Measurements from ENCODE around the gene LRP1-AS. TPM values are rescaled to one million over a fixed set of nuclear protein-coding genes. Genes with fewer than 3 reads are reported as not detected.

The LRP1-AS gene
- total and polyA plus RNA-seq, 2 experiments from 2014 or later: not detected

DNA sequence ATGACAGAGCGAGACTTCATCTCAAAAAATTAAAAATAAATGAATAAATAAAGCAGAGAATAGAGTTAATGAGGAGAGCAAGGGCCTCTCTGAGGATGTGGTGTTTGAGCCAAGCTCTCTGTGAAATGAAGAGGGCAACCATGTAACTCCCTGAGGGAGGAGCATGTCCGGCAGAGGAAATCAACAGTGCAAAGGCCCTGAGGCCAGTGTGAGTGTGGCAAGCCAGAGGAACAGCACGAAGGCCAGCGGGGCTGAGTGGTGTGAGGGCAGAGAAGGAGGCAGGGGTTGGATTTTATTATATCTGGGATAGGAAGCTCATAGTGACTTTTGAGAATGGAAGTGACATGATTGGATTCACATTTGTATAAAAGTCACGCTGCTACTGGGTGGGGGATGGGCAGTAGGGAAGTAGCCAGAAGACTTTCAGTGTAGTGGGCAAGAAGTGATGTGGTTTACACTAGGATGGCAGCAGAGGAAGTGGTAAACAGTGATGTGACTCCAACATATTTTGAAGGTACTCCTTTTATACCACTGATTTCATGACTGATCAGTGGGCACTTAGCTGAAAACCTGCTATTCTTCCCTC lies 10.3 kb upstream of the LRP1-AS start:
- H3K4me3 ChIP-seq: no peak overlapping the region
- TF ChIP-seq, protein P1, sequence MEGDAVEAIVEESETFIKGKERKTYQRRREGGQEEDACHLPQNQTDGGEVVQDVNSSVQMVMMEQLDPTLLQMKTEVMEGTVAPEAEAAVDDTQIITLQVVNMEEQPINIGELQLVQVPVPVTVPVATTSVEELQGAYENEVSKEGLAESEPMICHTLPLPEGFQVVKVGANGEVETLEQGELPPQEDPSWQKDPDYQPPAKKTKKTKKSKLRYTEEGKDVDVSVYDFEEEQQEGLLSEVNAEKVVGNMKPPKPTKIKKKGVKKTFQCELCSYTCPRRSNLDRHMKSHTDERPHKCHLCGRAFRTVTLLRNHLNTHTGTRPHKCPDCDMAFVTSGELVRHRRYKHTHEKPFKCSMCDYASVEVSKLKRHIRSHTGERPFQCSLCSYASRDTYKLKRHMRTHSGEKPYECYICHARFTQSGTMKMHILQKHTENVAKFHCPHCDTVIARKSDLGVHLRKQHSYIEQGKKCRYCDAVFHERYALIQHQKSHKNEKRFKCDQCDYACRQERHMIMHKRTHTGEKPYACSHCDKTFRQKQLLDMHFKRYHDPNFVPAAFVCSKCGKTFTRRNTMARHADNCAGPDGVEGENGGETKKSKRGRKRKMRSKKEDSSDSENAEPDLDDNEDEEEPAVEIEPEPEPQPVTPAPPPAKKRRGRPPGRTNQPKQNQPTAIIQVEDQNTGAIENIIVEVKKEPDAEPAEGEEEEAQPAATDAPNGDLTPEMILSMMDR (IDR thresholded peaks at IDR 0.05; ENCODE audit: low read depth, low read length): no peak
- no peaks in the 10 kb centered on the region for H3K27me3 ChIP-seq
- H3K36me3 ChIP-seq: peaks cover 28% of the 10 kb centered on the region
- no peak for DNase-seq (ENCODE audit: low read depth in 1 of 2, low spot score in 1 of 2)
- no peaks in the 10 kb centered on the region for H3K4me1 ChIP-seq (ENCODE audit: low read depth)
- H3K27ac ChIP-seq: no peak overlapping the region
- no peaks in the 10 kb centered on the region for H3K9me3 ChIP-seq (ENCODE audit: low read depth)

DNA sequence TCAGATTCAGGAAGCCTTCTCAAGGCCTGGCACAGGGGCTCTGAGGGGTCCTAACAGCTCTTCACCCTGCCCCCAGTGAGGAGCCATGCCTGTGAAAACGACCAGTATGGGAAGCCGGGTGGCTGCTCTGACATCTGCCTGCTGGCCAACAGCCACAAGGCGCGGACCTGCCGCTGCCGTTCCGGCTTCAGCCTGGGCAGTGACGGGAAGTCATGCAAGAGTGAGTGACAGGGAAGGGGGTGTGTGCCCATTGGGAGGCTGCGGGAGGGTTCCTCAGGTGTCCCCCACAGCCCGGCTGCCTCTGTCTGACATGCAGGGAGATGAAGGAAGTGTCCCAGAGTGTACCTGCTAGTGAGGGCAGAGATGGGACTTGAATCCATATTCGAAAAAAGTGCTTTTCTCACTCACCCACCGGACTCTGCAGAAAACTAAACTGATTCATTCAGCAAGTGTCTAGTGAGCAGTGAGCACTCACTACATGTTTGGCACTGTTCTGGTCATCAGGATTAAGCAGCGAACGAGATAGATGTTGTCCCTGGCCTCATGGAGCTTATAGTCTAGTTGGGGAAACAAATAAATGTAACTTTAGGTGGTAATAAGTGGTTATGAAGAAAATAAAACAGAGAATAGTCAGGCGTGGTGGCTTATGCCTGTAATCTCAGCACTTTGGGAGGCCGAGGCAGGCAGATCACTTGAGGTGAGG lies 9.4 kb upstream of the LRP1-AS start:
- peaks cover 25% of the 10 kb centered on the region for H3K36me3 ChIP-seq
- H3K4me1 ChIP-seq (ENCODE audit: low read depth): no peaks in the 10 kb centered on the region
- no peak overlapping the region for H3K27ac ChIP-seq
- TF ChIP-seq, protein P1 (IDR thresholded peaks at IDR 0.05; ENCODE audit: low read depth, low read length): no peak
- H3K27me3 ChIP-seq: no peaks in the 10 kb centered on the region
- no peak overlapping the region for H3K4me3 ChIP-seq
- H3K9me3 ChIP-seq (ENCODE audit: low read depth): no peaks in the 10 kb centered on the region
- no peak for DNase-seq (ENCODE audit: low read depth in 1 of 2, low spot score in 1 of 2)

DNA sequence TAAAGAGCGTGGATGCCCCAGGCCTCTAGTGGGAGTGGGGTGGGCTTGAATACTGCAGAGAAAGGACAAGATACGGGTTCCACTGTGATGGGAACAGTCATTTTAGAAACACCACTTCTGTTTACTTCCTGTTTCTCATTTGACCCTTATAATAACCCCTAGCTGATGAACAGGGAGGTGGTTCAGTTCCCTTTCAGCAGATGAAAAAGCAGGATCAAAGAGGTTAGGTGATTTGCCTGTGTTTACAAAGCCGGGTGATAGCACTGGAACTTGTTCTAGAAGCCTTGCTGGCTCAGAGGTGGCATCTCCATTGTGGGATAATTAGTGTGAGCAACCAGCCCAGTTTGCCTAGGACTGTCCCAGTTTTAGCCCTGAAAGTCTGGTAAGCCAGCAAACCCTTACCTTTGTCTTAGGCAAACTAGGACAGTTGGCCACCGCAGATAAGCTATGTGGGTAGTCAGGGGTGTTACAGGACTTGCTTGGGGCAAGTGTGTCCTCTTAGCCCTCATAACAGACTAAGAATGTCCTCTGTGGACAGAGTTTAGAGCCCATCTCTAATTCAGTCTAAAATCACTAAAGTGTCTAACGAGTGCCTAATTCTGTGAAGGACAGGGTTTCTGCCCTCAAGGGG lies 7.5 kb upstream of the LRP1-AS start:
- Histone ChIP-seq H3K36me3 (peaks cover 25% of the 10 kb centered on the region), H3K27ac (no peak overlapping the region), H3K9me3 (ENCODE audit: low read depth) (no peaks in the 10 kb centered on the region), H3K27me3 (no peaks in the 10 kb centered on the region), H3K4me1 (ENCODE audit: low read depth) (no peaks in the 10 kb centered on the region), H3K4me3 (no peak overlapping the region)
- no peak for DNase-seq (ENCODE audit: low read depth in 1 of 2, low spot score in 1 of 2)
- TF ChIP-seq, protein P1 (IDR thresholded peaks at IDR 0.05; ENCODE audit: low read depth, low read length): no peak

DNA sequence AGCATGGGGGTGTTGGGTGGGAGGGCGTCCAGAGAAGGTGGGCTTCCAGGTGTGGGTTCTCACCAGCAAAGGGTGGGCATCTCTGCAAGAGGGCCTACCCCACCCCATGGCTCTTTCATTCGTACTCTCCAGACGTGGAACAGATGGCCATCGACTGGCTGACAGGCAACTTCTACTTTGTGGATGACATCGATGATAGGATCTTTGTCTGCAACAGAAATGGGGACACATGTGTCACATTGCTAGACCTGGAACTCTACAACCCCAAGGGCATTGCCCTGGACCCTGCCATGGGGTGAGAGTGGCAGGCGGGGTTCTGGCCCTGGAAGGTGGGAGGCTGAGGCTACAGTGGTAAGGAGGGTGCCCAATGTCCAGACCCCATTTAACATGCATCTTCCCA lies 6.7 kb upstream of the LRP1-AS start:
- Histone ChIP-seq H3K36me3 (peaks cover 25% of the 10 kb centered on the region), H3K4me1 (ENCODE audit: low read depth) (no peaks in the 10 kb centered on the region)
- TF ChIP-seq, protein P1 (IDR thresholded peaks at IDR 0.05; ENCODE audit: low read depth, low read length): no peak

DNA sequence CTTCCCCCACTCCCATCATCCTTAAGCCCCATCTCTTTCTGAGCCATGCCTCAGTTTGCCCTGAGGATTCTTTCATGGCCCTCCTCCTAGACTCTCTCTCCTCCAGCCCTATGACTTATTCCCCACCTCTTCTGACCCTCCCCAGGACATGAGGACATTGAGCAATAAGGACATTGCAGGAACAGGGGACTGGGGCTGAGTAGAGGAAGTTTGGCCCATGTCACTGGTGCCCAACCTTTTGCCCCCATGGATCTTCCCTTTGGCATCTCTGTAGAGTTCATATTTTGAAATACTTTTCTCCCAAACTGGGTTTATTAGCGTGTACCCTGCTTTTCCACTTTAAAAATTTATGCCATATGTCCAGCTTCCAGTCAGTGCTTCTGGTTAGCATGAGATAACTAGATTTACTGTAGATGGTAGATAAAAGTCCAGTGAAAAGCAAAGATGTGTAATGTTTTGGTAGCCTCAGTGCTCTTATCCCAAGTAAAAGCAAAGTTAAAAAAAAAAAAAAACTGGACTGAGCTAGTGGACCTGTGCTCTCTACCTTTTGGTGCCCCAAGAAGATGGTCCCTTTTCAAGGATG lies 6.1 kb upstream of the LRP1-AS start:
- TF ChIP-seq, protein P1 (IDR thresholded peaks at IDR 0.05; ENCODE audit: low read depth, low read length): no peak
- Histone ChIP-seq H3K9me3 (ENCODE audit: low read depth) (no peaks in the 10 kb centered on the region), H3K36me3 (peaks cover 22% of the 10 kb centered on the region), H3K27me3 (no peaks in the 10 kb centered on the region), H3K4me3 (no peak overlapping the region), H3K27ac (no peak overlapping the region), H3K4me1 (ENCODE audit: low read depth) (no peaks in the 10 kb centered on the region)
- DNase-seq (ENCODE audit: low read depth in 1 of 2, low spot score in 1 of 2): no peak

More for the DNA sequence above, 6.7 kb upstream of the LRP1-AS start:
- no peak for DNase-seq (ENCODE audit: low read depth in 1 of 2, low spot score in 1 of 2)
- no peak overlapping the region for H3K27ac ChIP-seq
- H3K27me3 ChIP-seq: no peaks in the 10 kb centered on the region
- no peak overlapping the region for H3K4me3 ChIP-seq
- no peaks in the 10 kb centered on the region for H3K9me3 ChIP-seq (ENCODE audit: low read depth)
